HepG2 (cell line): ENCODE data around the gene SCNM1. TPM values are rescaled to one million over a fixed set of nuclear protein-coding genes. Genes with fewer than 3 reads are reported as not detected.

ENCODE experiments used
- BRCA1 ChIP-seq: sonication (generic); formaldehyde crosslinking; IDR thresholded peaks from 2 replicates; pipeline ENCODE4 v1.4.0; 2020; ENCODE audit warnings: missing genetic modification reagents
- CREB3 ChIP-seq: sonication (generic); formaldehyde crosslinking; IDR thresholded peaks from 2 replicates; pipeline ENCODE4 v1.5.0; 2020; ENCODE audit warnings: missing genetic modification reagents
- HOMEZ ChIP-seq: IDR thresholded peaks from 2 replicates; pipeline ENCODE4 v1.6.1; 2016; ENCODE audit warnings: low read depth
- MBD4 ChIP-seq: IDR thresholded peaks from 2 replicates; pipeline ENCODE4 v1.6.1; 2012; ENCODE audit warnings: low read length, inconsistent platforms, borderline replicate concordance
- MXD3 ChIP-seq: IDR thresholded peaks from 2 replicates; pipeline ENCODE4 v1.6.1; 2016; ENCODE audit warnings: mild to moderate bottlenecking, missing biosample characterization, missing genetic modification reagents
- MYNN ChIP-seq: sonication (generic); formaldehyde crosslinking; IDR thresholded peaks from 2 replicates; pipeline ENCODE4 v1.4.0; 2020; ENCODE audit warnings: mild to moderate bottlenecking, low read depth, missing genetic modification reagents
- RBFOX2 ChIP-seq: fragments of 200-400 bp; formaldehyde crosslinking; IDR thresholded peaks from 2 replicates; pipeline ENCODE4 v1.6.1; 2017; ENCODE audit warnings: low read depth, mild to moderate bottlenecking, low read length
- RELA ChIP-seq: sonication (generic); formaldehyde crosslinking; IDR thresholded peaks from 2 replicates; pipeline ENCODE4 v1.4.0; 2020; ENCODE audit warnings: missing genetic modification reagents
- RNF219 ChIP-seq: sonication (generic); formaldehyde crosslinking; IDR thresholded peaks from 2 replicates; pipeline ENCODE4 v1.5.0; 2020; ENCODE audit warnings: mild to moderate bottlenecking, missing genetic modification reagents
- SATB2 ChIP-seq: sonication (generic); formaldehyde crosslinking; IDR thresholded peaks from 2 replicates; pipeline ENCODE4 v1.5.0; 2020; ENCODE audit warnings: missing genetic modification reagents
- SOX6 ChIP-seq, 2 experiments: fragments of 450-650 bp in 1 of 2; sonication (generic) in 1 of 2; formaldehyde crosslinking in 1 of 2; IDR thresholded peaks; 2 replicates each; pipeline versions ENCODE4 v1.4.0 to v1.6.1; 2017 to 2020; ENCODE audit warnings: antibody characterized with exemption in 1 of 2, mild to moderate bottlenecking in 1 of 2, missing genetic modification reagents in 1 of 2
- THAP7 ChIP-seq: sonication (generic); formaldehyde crosslinking; IDR thresholded peaks from 2 replicates; pipeline ENCODE4 v1.8.1; 2023; ENCODE audit warnings: mild to moderate bottlenecking, missing genetic modification reagents
- TP53 ChIP-seq: sonication (generic); formaldehyde crosslinking; conservative IDR thresholded peaks from 2 replicates; pipeline ENCODE4 v1.4.0; 2020; ENCODE audit warnings: missing genetic modification reagents
- TSC22D2 ChIP-seq: sonication (generic); formaldehyde crosslinking; IDR thresholded peaks from 2 replicates; pipeline ENCODE4 v1.5.1; 2020; ENCODE audit warnings: missing genetic modification reagents, mild to moderate bottlenecking, borderline replicate concordance
- ZBTB14 ChIP-seq: sonication (generic); formaldehyde crosslinking; IDR thresholded peaks from 2 replicates; pipeline ENCODE4 v1.4.0; 2020; ENCODE audit warnings: missing genetic modification reagents
- ZBTB37 ChIP-seq: sonication (generic); formaldehyde crosslinking; IDR thresholded peaks from 2 replicates; pipeline ENCODE4 v1.4.0; 2020; ENCODE audit warnings: mild to moderate bottlenecking, missing genetic modification reagents
- ZFP36L2 ChIP-seq: sonication (generic); formaldehyde crosslinking; IDR thresholded peaks from 2 replicates; pipeline ENCODE4 v1.4.0; 2020; ENCODE audit warnings: missing genetic modification reagents
- ZNF225 ChIP-seq: sonication (generic); formaldehyde crosslinking; IDR thresholded peaks from 2 replicates; pipeline ENCODE4 v1.4.0; 2020; ENCODE audit warnings: mild to moderate bottlenecking, missing genetic modification reagents
- ZNF232 ChIP-seq: sonication (generic); formaldehyde crosslinking; IDR thresholded peaks from 2 replicates; pipeline ENCODE4 v1.4.0; 2020; ENCODE audit warnings: missing genetic modification reagents, borderline replicate concordance
- ZNF256 ChIP-seq: sonication (generic); formaldehyde crosslinking; conservative IDR thresholded peaks from 2 replicates; pipeline ENCODE4 v1.4.0; 2020; ENCODE audit warnings: missing genetic modification reagents
- ZNF598 ChIP-seq: sonication (generic); formaldehyde crosslinking; IDR thresholded peaks from 2 replicates; pipeline ENCODE4 v1.5.1; 2020; ENCODE audit warnings: mild to moderate bottlenecking, missing genetic modification reagents, borderline replicate concordance
- ZSCAN21 ChIP-seq: sonication (generic); formaldehyde crosslinking; IDR thresholded peaks from 2 replicates; pipeline ENCODE4 v1.8.0; 2022; ENCODE audit warnings: mild to moderate bottlenecking, missing genetic modification reagents, moderate library complexity, borderline replicate concordance
- polyA plus RNA-seq, 8 experiments: library from polyadenylated mRNA; depleted of rRNA in 3 of 8; stranded (reverse) in 7 of 8; unstranded in 1 of 8; fragments of >200 nt; fragmentation: Illumina TruSeq in 4 of 8; extraction: Trizol in 4 of 8; gene quantifications; 2 replicates each; pipeline versions ENCODE4 v1.2.1 to v1.2.3, GENCODE V29; 2011 to 2016; ENCODE audit warnings: low read depth in 4 of 8, missing spikeins in 1 of 8, mixed read lengths in 1 of 8; ENCODE audit not compliant: insufficient read depth in 1 of 8
- total RNA-seq, 5 experiments: library from RNA; depleted of rRNA; stranded (reverse); fragments of >200 nt; fragmentation: Illumina TruSeq; extraction: Trizol; gene quantifications; 2 replicates each; pipeline ENCODE4 v1.2.3, GENCODE V29; 2016; ENCODE audit warnings: low read depth in 1 of 5

SCNM1 gene
- total and polyA plus RNA-seq, 2 of the 13 experiments (the other 11 are each of a cell fraction or from before 2014, with no cell fraction given) = 16.3 to 31.5 TPM

- TF ChIP-seq SOX6 (IDR thresholded peaks at IDR 0.05) = no peak
- TF ChIP-seq SOX6 (CRISPR knock-in tag; IDR thresholded peaks at IDR 0.05) = no peak
- TF ChIP-seq ZBTB14 (CRISPR knock-in tag) = no peak
- no peak for TF ChIP-seq THAP7
- no peak for TF ChIP-seq MBD4
- TF ChIP-seq ZNF256 (CRISPR knock-in tag) = no peak
- TF ChIP-seq TP53 (CRISPR knock-in tag) = no peak
- no peak for TF ChIP-seq ZSCAN21
- TF ChIP-seq TSC22D2 = no peak
- no peak for TF ChIP-seq ZFP36L2 (CRISPR knock-in tag)
- no peak for TF ChIP-seq RELA (CRISPR knock-in tag)
- no peak for TF ChIP-seq ZNF598 (CRISPR knock-in tag)
- no peak for TF ChIP-seq SATB2
- TF ChIP-seq ZNF225 (CRISPR knock-in tag) = no peak
- TF ChIP-seq RNF219 (CRISPR knock-in tag) = no peak
- no peak for TF ChIP-seq BRCA1
- no peak for TF ChIP-seq MXD3
- TF ChIP-seq MYNN (CRISPR knock-in tag) = no peak
- no peak for TF ChIP-seq ZNF232 (CRISPR knock-in tag)
- no peak for TF ChIP-seq RBFOX2
- no peak for TF ChIP-seq HOMEZ (CRISPR knock-in tag)
- 0 out of 2 replicates have a peak, but pooled peaks have one; percentile 1 for TF ChIP-seq ZBTB37 (CRISPR knock-in tag)
- no peak for TF ChIP-seq CREB3 (CRISPR knock-in tag)
Measured at GRCh38 chr1:151196292-151196800, 30.4 kb downstream of the SCNM1 start (continued).
